LNCAP (cell line): Measurements from ENCODE around the gene WDCP.

Experiments
- TF ChIP-seq, protein P1 (sequence below): fragments of 450-650 bp; IDR thresholded peaks from 2 replicates; pipeline ENCODE4 v1.5.1; 2017; ENCODE audit warnings: mild to moderate bottlenecking

Gene WDCP

DNA sequence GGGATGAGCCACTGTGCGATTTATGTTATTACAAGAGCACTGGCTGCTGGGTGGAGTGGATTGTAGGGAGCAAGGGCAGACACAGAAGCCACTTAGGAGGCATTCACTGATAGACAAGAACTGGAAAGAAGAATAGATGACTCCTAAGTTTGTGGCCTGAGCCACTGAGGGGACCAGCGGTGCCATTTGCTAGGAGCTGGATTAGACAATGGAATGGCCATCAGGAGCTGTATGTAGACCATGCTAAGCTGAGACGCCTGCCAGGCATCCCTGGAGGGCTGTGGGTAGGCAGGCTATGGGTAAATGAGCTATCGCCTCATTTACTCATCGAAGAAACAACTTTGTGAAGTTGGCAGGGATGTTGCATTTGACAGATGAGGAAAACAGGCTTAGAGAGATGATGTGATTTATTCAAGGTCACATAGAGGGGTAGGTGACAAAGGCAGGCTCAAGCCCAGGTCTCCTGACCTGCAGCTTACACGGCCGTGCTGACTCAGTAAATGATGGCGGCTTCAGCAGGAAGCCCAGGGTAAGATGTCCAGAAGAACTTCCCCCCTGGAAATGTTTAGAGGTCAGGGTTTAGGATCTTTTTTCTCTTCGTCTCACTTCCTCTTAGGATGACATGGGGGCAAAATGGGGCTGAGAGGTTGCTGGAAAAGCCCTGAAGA is 34.5 kb downstream of the WDCP start:
- TF ChIP-seq, protein P1, sequence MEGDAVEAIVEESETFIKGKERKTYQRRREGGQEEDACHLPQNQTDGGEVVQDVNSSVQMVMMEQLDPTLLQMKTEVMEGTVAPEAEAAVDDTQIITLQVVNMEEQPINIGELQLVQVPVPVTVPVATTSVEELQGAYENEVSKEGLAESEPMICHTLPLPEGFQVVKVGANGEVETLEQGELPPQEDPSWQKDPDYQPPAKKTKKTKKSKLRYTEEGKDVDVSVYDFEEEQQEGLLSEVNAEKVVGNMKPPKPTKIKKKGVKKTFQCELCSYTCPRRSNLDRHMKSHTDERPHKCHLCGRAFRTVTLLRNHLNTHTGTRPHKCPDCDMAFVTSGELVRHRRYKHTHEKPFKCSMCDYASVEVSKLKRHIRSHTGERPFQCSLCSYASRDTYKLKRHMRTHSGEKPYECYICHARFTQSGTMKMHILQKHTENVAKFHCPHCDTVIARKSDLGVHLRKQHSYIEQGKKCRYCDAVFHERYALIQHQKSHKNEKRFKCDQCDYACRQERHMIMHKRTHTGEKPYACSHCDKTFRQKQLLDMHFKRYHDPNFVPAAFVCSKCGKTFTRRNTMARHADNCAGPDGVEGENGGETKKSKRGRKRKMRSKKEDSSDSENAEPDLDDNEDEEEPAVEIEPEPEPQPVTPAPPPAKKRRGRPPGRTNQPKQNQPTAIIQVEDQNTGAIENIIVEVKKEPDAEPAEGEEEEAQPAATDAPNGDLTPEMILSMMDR, result no peak

DNA sequence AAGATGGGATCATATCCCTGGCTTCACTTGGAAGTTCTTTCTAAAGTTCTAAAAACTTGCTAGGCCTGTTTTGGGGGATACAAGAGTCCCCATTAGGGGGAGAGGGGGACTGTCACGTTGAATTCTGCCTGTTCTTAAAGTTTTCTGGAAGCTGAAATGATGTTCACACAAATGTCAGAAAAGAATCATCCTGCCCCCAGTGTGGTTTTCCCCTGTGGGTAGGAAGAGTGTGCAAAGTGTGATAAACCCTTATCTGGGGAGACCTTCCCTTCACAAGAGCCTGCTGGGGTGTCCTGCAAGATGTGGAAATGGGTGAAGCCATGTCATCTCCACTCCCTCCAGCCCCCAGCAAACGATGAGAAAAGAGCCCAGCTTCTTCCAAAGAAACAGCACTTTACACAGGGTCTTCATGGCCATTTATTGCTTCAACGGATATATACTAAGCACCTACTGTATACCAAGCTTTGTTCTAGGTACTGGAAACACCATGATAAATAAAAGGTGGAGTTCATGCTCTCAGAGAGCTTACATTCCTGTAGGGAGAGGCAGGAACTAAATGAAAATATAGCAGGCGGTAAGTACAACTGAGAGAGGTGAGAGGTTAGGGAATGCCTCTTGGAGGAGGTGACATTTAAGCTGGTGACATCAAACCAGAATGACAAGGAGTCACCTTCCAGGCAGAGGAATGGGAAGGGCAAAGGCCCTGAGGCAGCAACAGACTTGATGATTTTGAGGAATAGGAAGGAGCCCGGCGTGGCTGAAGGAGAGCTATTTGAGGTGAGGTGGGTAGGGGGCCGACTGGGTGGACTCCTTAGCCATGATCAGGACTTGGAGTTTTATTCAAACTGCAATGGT is 35.7 kb downstream of the WDCP start:
- TF ChIP-seq, protein P1, result no peak

DNA sequence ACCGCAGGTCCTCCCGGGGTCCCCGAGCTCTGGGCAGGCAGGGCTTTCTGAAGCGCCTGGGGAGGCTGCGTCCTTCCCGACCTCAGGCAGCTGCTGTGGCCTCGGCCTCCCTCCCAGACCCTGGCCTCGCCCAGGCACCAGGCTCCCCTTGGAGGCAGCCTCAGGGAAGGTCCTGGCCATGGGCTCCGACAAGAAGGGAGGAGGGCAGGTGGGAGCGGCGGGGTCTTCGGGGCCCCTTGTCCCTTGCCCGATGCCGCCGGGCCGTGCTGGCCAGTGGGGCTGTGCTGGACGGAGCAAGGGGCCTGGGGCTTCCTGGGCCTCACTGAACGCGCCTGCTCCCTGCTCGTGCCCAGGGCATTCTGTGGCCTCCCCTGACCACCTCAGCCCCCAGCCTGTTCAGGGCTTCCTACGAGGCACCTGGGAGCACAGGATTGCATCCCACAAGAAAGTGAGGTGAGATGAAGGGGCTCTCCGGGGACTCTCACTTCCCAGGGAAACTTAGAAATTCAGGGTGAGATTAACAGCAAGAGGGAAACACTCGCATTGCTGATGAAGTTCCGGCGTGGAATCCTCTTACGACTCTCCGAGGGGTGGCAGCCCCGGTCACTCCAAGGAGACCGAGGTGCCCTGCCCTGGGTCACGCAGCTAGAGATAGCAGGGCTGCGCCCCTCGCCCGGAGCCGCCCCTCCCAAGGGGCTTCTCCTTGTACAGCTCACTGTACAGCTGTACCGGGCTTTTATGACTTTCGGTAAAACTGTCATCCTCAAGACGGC is 36.5 kb downstream of the WDCP start:
- TF ChIP-seq, protein P1, result no peak

- TF ChIP-seq, protein P1, result no peak
Measured at GRCh38 chr2:24009680-24010476, 37.3 kb downstream of the WDCP start, which contains the start of gene MFSD2B. Gene MFSD2B, plus strand, starts transcription at chr2:24010085. Its CDS starts 12 bp downstream, at chr2:24010097.

DNA sequence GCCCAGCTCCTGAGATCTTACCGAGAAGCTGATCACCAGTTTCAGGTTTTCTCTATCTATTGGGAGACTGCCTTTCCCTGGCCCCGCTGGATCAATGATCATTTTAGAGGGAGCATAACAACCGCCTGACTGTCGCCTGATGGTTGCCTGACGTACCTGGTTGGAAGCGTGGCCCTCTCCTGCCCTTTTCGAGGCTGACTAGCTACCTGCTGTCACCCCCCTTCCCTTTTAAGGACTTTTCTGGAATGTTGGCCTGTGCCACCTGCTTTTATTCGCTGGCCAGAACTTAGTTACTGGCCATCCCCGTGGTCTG is 37.9 kb downstream of the WDCP start:
- TF ChIP-seq, protein P1, result no peak

- TF ChIP-seq, protein P1, result no peak
Measured at GRCh38 chr2:24008672-24009366, 38.4 kb downstream of the WDCP start.
